HCEC 1CT (cell line): Measurements from ENCODE around the gene ESYT1.

ENCODE experiments used
- DNase-seq: peaks from one replicate; pipeline ENCODE4 v3.0.0-alpha.2; 2017

Gene ESYT1

GRCh38 chr12:56127888-56128669, at the start of gene ESYT1:
Gene ESYT1, plus strand, starts transcription at chr12:56128267. Its CDS starts 53 bp downstream, at chr12:56128320.
- peak; percentile 99 for DNase-seq

- no peak for DNase-seq
These were observed 49.6 kb upstream of the ESYT1 start for GRCh38 chr12:56078427-56078826.

GRCh38 chr12:56078931-56079722, 48.9 kb upstream of the ESYT1 start:
- peak; percentile 81 for DNase-seq

- peak; percentile 75 for DNase-seq
These were observed 48.1 kb upstream of the ESYT1 start, which contains the start of gene ERBB3 for GRCh38 chr12:56079723-56080555. Gene ERBB3, plus strand, starts transcription at chr12:56080165. Its CDS starts 136 bp downstream, at chr12:56080301.

GRCh38 chr12:56080556-56081138, 47.4 kb upstream of the ESYT1 start:
- DNase-seq: no peak

- DNase-seq: no peak
These were observed 46.4 kb upstream of the ESYT1 start for GRCh38 chr12:56081393-56082347.

GRCh38 chr12:56082382-56082781, 45.7 kb upstream of the ESYT1 start:
- no peak for DNase-seq

- no peak for DNase-seq
These were observed 45.1 kb upstream of the ESYT1 start for GRCh38 chr12:56082967-56083366.

- DNase-seq: peak; percentile 24
These were observed 43.0 kb upstream of the ESYT1 start for GRCh38 chr12:56084958-56085543.

GRCh38 chr12:56086096-56086495, 42.0 kb upstream of the ESYT1 start:
- DNase-seq: no peak

GRCh38 chr12:56086608-56087007, 41.5 kb upstream of the ESYT1 start:
- DNase-seq: no peak

GRCh38 chr12:56087220-56087619, 40.8 kb upstream of the ESYT1 start:
- DNase-seq: no peak

- DNase-seq: no peak
These were observed 30.3 kb upstream of the ESYT1 start for GRCh38 chr12:56097738-56098137.

- DNase-seq: no peak
These were observed 29.5 kb upstream of the ESYT1 start for GRCh38 chr12:56098592-56098991.

- no peak for DNase-seq
These were observed 28.3 kb upstream of the ESYT1 start for GRCh38 chr12:56099787-56100186.

- DNase-seq: no peak
These were observed 27.0 kb upstream of the ESYT1 start for GRCh38 chr12:56101045-56101444.

- no peak for DNase-seq
These were observed 25.4 kb upstream of the ESYT1 start for GRCh38 chr12:56102683-56103065.

GRCh38 chr12:56103066-56103711, 24.9 kb upstream of the ESYT1 start:
- DNase-seq: no peak

- no peak for DNase-seq
These were observed 24.3 kb upstream of the ESYT1 start for GRCh38 chr12:56103823-56104108.

- DNase-seq: peak; percentile 99
These were observed 23.8 kb upstream of the ESYT1 start, which contains the start of gene PA2G4 for GRCh38 chr12:56104109-56104814. Gene PA2G4, plus strand, starts transcription at chr12:56104559. Its CDS starts 179 bp downstream, at chr12:56104738.
